Tibial artery (tissue), 4 donors: Measurements from ENCODE around the gene SLC40A1.

Experiments used
- DNase-seq, 2 donors: peaks; one replicate each; pipeline ENCODE4 v3.0.0-alpha.2; 2019
- H3K27ac ChIP-seq, 2 donors: fragments of 200-600 bp; sonication (generic) in 1 of 2; 1 replicate in 1 of 2; 2 replicates in 1 of 2; pipeline ENCODE4 v1.5.1; 2018 to 2019; ENCODE audit warnings: mild to moderate bottlenecking in 1 of 2
- H3K27me3 ChIP-seq, 2 donors: fragments of 200-600 bp; sonication (generic) in 1 of 2; one replicate each; pipeline versions ENCODE4 v1.5.1 to v1.6.0; 2016 to 2019
- H3K36me3 ChIP-seq, 3 donors: fragments of 200-600 bp; sonication (generic) in 2 of 3; one replicate each; pipeline ENCODE4 v1.5.1; 2016 to 2019; ENCODE audit warnings: mild to moderate bottlenecking in 2 of 3
- H3K4me1 ChIP-seq, 4 donors: fragments of 200-600 bp; sonication (generic) in 2 of 4; 1 replicate in 3 of 4; 2 replicates in 1 of 4; pipeline ENCODE4 v1.5.1; 2016 to 2019
- H3K4me3 ChIP-seq, 2 donors: fragments of 200-600 bp; sonication (generic) in 1 of 2; 1 replicate in 1 of 2; 2 replicates in 1 of 2; pipeline ENCODE4 v1.5.1; 2018 to 2019; ENCODE audit warnings: mild to moderate bottlenecking in 2 of 2
- H3K9me3 ChIP-seq, 3 donors: fragments of 200-600 bp; sonication (generic) in 1 of 3; one replicate each; pipeline ENCODE4 v1.5.1; 2016 to 2019
- intact Hi-C: fragments of 100-400 bp; cut with DNase I; formaldehyde crosslinking; loops from one replicate; pipeline ENCODE4 v1.15.0; 2023; ENCODE audit warnings: low total_unique reads
- TF ChIP-seq, protein P1 (sequence below), 2 experiments: fragments of 200-600 bp in 1 of 2; fragments of 450-650 bp in 1 of 2; IDR thresholded peaks; one replicate each; pipeline ENCODE4 v1.5.1; 2017 to 2019; ENCODE audit warnings: antibody characterized with exemption in 2 of 2, mild to moderate bottlenecking in 1 of 2, moderate library complexity in 1 of 2

Gene SLC40A1

DNA sequence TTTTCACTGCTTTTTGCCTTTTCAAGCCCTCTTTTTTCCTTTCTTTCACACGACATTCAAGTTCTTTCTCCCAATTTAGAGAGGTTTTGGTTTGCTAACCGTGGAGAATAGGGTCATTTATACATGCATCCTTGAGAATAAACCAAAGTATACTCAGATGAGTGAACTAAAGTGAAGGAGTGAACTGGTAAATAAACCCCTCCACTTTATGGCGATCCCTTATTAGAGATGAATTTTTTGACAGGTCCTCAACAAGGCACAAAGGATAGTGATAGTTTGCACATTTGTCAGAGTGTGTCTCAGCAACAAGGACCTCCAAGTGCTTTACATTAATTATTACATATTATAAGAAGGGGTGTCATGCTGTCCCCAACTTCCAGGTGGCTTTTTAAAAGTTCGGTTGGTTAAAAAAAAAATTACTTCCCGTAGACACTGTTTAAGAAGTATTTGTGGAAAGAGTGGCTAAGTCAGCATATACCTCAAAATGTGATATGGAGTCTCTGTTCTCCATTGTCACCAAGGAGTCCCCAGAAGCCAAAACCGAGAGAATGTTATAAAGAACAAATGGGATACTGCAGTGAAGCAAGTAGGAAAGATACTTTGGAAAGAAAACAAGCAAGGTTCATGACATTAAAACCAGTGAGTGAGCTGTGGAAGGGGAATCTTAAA is 1.7 kb upstream of the SLC40A1 start:
- H3K36me3 ChIP-seq = no peaks in the 10 kb centered on the region
- peak overlapping the region in 1 of 2 donors; percentile 62 for H3K4me3 ChIP-seq
- H3K27me3 ChIP-seq = no peaks in the 10 kb centered on the region
- no peaks in the 10 kb centered on the region for H3K9me3 ChIP-seq
- peaks cover 0 to 31% (median 14%) of the 10 kb centered on the region in 4 donors for H3K4me1 ChIP-seq
- DNase-seq = no peak
- intact Hi-C loops = no loop called here
- peak overlapping the region; percentile 90 to 96 for H3K27ac ChIP-seq
- TF ChIP-seq, protein P1, sequence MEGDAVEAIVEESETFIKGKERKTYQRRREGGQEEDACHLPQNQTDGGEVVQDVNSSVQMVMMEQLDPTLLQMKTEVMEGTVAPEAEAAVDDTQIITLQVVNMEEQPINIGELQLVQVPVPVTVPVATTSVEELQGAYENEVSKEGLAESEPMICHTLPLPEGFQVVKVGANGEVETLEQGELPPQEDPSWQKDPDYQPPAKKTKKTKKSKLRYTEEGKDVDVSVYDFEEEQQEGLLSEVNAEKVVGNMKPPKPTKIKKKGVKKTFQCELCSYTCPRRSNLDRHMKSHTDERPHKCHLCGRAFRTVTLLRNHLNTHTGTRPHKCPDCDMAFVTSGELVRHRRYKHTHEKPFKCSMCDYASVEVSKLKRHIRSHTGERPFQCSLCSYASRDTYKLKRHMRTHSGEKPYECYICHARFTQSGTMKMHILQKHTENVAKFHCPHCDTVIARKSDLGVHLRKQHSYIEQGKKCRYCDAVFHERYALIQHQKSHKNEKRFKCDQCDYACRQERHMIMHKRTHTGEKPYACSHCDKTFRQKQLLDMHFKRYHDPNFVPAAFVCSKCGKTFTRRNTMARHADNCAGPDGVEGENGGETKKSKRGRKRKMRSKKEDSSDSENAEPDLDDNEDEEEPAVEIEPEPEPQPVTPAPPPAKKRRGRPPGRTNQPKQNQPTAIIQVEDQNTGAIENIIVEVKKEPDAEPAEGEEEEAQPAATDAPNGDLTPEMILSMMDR (IDR thresholded peaks at IDR 0.05) = no peak

DNA sequence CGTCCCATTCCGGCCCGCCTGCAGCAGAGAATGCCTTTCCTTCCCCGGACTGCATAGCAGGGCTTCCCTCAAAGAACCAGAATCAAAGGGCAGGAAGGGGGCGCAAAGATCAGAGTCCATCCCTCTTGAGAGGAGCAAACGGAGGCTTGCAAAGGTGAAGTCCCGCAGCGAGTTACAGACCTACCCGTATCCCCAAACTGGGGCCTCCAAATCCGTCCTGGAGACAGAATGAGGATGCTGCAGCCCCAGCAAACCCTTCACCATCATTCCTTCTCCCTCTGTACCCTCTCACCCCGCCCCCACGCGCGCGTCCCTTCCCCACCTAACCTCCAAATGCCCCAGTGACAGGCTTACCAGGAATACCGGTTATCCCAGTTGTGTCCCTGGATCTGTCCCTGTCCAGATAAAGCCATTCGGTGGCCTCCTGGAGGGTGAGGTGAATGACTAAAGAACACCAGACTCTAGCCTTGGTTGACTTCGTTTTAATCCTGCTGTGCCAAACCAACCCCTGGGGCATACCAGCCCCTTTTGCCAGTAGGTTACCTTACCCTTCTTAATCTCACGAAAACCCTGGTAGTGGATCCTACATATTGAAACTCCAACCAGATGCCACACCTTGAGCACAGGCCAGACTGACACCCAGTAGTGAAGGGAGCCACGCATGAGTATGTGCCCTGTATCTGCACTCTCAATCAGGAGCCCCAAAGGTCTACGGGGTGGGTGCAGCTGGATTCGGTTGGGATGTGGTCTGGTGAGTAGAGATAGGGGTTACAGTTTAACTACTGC is 961 bp upstream of the SLC40A1 start:
- DNase-seq = peak in 1 of 2 donors; percentile 69
- TF ChIP-seq, protein P1 (IDR thresholded peaks at IDR 0.05) = no peak
- intact Hi-C loops = no loop called here
- Histone ChIP-seq H3K27ac (peak overlapping the region; percentile 90 to 96), H3K36me3 (no peaks in the 10 kb centered on the region), H3K4me3 (peak overlapping the region; percentile 62 to 68), H3K4me1 (peaks cover 0 to 38% (median 16%) of the 10 kb centered on the region in 4 donors), H3K27me3 (no peaks in the 10 kb centered on the region), H3K9me3 (no peaks in the 10 kb centered on the region)

GRCh38 chr2:189580241-189580651 is 340 bp downstream of the SLC40A1 start:
- intact Hi-C loops = no loop called here
- H3K9me3 ChIP-seq = no peaks in the 10 kb centered on the region
- H3K27ac ChIP-seq = peak overlapping the region; percentile 90 to 96
- H3K27me3 ChIP-seq = no peaks in the 10 kb centered on the region
- H3K4me3 ChIP-seq = peak overlapping the region; percentile 62 to 68
- TF ChIP-seq, protein P1 (IDR thresholded peaks at IDR 0.05) = no peak
- peak; percentile 27 to 67 for DNase-seq
- H3K4me1 ChIP-seq = peaks cover 0 to 51% (median 21%) of the 10 kb centered on the region in 4 donors
- H3K36me3 ChIP-seq = peaks cover 0 to 3% (median 0%) of the 10 kb centered on the region in 3 donors

- intact Hi-C loops = no loop called here
Measured at GRCh38 chr2:189579585-189580186, 900 bp downstream of the SLC40A1 start.

More at GRCh38 chr2:189579585-189580186, 900 bp downstream of the SLC40A1 start:
- TF ChIP-seq, protein P1 (IDR thresholded peaks at IDR 0.05) = no peak
- H3K27me3 ChIP-seq = no peaks in the 10 kb centered on the region
- H3K36me3 ChIP-seq = peaks cover 0 to 9% (median 5%) of the 10 kb centered on the region in 3 donors
- peaks cover 0 to 57% (median 22%) of the 10 kb centered on the region in 4 donors for H3K4me1 ChIP-seq
- H3K9me3 ChIP-seq = no peaks in the 10 kb centered on the region
- no peak for DNase-seq
- peak overlapping the region; percentile 62 to 68 for H3K4me3 ChIP-seq
- H3K27ac ChIP-seq = peak overlapping the region; percentile 90 to 96
